Lower lobe of right lung (tissue), 2 donors: ENCODE results near the gene SLC35F3. TPM values are rescaled to one million over a fixed set of nuclear protein-coding genes. Genes with fewer than 3 reads are reported as not detected.

ENCODE experiments used
- ATAC-seq, 2 donors: fragments of 200-7000 bp; cut with Tn5 transposase; one replicate each; pipeline ENCODE4 v1.9.1; 2020 to 2022; ENCODE audit warnings: mild to moderate bottlenecking in 2 of 2, moderate library complexity in 2 of 2
- DNase-seq: peaks from one replicate; pipeline ENCODE4 v3.0.0-alpha.2; 2020
- H3K27ac ChIP-seq: fragments of 200-600 bp; one replicate; pipeline ENCODE4 v1.8.0; 2022
- H3K27me3 ChIP-seq: fragments of 200-600 bp; one replicate; pipeline ENCODE4 v1.8.0; 2022; ENCODE audit warnings: low read depth
- H3K36me3 ChIP-seq: fragments of 200-600 bp; one replicate; pipeline ENCODE4 v1.8.0; 2022; ENCODE audit warnings: mild to moderate bottlenecking
- H3K4me1 ChIP-seq: fragments of 200-600 bp; one replicate; pipeline ENCODE4 v1.8.0; 2022
- H3K4me3 ChIP-seq: fragments of 200-600 bp; one replicate; pipeline ENCODE4 v1.8.0; 2022; ENCODE audit warnings: mild to moderate bottlenecking
- H3K9me3 ChIP-seq: fragments of 200-600 bp; one replicate; pipeline ENCODE4 v1.8.0; 2022
- CTCF ChIP-seq: fragments of 200-600 bp; IDR thresholded peaks from one replicate; pipeline ENCODE4 v1.8.0; 2022; ENCODE audit warnings: antibody characterized with exemption, mild to moderate bottlenecking
- intact Hi-C: fragments of 100-400 bp; cut with DNase I; formaldehyde crosslinking; loops from one replicate; pipeline ENCODE4 v1.11.0; 2022
- total RNA-seq: library from RNA; stranded (reverse); fragmentation: NEBNext Ultra II Directional; extraction: Animal tissue kit (Norgen Biotek cat#: 25700); gene quantifications from one replicate; pipeline ENCODE4 v1.2.1, GENCODE V29; 2021
- donor health status: DM: no; HTN: yes; CAD: no; lungs with severe emphysema.

The SLC35F3 gene
- total RNA-seq, 1 donor from 2014 or later: 0.41 TPM

- TF ChIP-seq CTCF: no peak
- no peaks in the 10 kb centered on the region for H3K27me3 ChIP-seq
Measured at GRCh38 chr1:233865902-233866301, 38.6 kb upstream of the SLC35F3 start.

GRCh38 chr1:233867028-233867427 lies 37.4 kb upstream of the SLC35F3 start:
- intact Hi-C loops: no loop called here
- TF ChIP-seq CTCF: no peak
- H3K36me3 ChIP-seq: no peaks in the 10 kb centered on the region
- DNase-seq (no peak), ATAC-seq (no peak)
- H3K4me1 ChIP-seq: no peaks in the 10 kb centered on the region
- no peak overlapping the region for H3K4me3 ChIP-seq
- H3K9me3 ChIP-seq: peaks cover 3% of the 10 kb centered on the region
- H3K27me3 ChIP-seq: no peaks in the 10 kb centered on the region
- no peak overlapping the region for H3K27ac ChIP-seq

More at GRCh38 chr1:233865902-233866301, 38.6 kb upstream of the SLC35F3 start:
- no peak for DNase-seq
- intact Hi-C loops: no loop called here
- Histone ChIP-seq H3K4me3 (no peak overlapping the region), H3K4me1 (no peaks in the 10 kb centered on the region), H3K9me3 (peaks cover 3% of the 10 kb centered on the region), H3K27ac (no peak overlapping the region), H3K36me3 (no peaks in the 10 kb centered on the region)
- ATAC-seq: no peak

- peaks cover 3% of the 10 kb centered on the region for H3K9me3 ChIP-seq
- no peak for TF ChIP-seq CTCF
- DNase-seq: no peak
- intact Hi-C loops: no loop called here
- no peaks in the 10 kb centered on the region for H3K36me3 ChIP-seq
- ATAC-seq: no peak
- H3K27me3 ChIP-seq: no peaks in the 10 kb centered on the region
- no peaks in the 10 kb centered on the region for H3K4me1 ChIP-seq
- no peak overlapping the region for H3K4me3 ChIP-seq
- H3K27ac ChIP-seq: no peak overlapping the region
Measured at GRCh38 chr1:233868461-233868860, 36.0 kb upstream of the SLC35F3 start.

GRCh38 chr1:233869680-233870079 lies 34.8 kb upstream of the SLC35F3 start:
- no peak for TF ChIP-seq CTCF
- DNase-seq (no peak), ATAC-seq (no peak)
- Histone ChIP-seq H3K27ac (no peak overlapping the region), H3K4me1 (no peaks in the 10 kb centered on the region), H3K36me3 (no peaks in the 10 kb centered on the region), H3K4me3 (no peak overlapping the region), H3K9me3 (peaks cover 3% of the 10 kb centered on the region), H3K27me3 (no peaks in the 10 kb centered on the region)
- intact Hi-C loops: no loop called here

- ATAC-seq (no peak), DNase-seq (no peak)
- no peaks in the 10 kb centered on the region for H3K4me1 ChIP-seq
- H3K9me3 ChIP-seq: no peaks in the 10 kb centered on the region
- no peaks in the 10 kb centered on the region for H3K27me3 ChIP-seq
- no peak overlapping the region for H3K4me3 ChIP-seq
- intact Hi-C loops: no loop called here
- TF ChIP-seq CTCF: no peak
- H3K27ac ChIP-seq: no peak overlapping the region
- H3K36me3 ChIP-seq: no peaks in the 10 kb centered on the region
Measured at GRCh38 chr1:233873666-233874065, 30.8 kb upstream of the SLC35F3 start.

- intact Hi-C loops: no loop called here
- TF ChIP-seq CTCF: no peak
- Histone ChIP-seq H3K4me3 (no peak overlapping the region), H3K36me3 (no peaks in the 10 kb centered on the region), H3K4me1 (no peaks in the 10 kb centered on the region), H3K27ac (no peak overlapping the region), H3K27me3 (no peaks in the 10 kb centered on the region), H3K9me3 (no peaks in the 10 kb centered on the region)
- ATAC-seq (no peak), DNase-seq (no peak)
Measured at GRCh38 chr1:233879841-233880240, 24.6 kb upstream of the SLC35F3 start.
